CD14-positive monocyte (primary cell): ENCODE measurements around the gene OLFM2. TPM values are rescaled to one million over a fixed set of nuclear protein-coding genes. Genes with fewer than 3 reads are reported as not detected.

Experiments used
- DNase-seq, 3 donors: peaks; one replicate each; pipeline ENCODE4 v3.0.0-alpha.2; 2011 to 2022
- H2AFZ ChIP-seq: 2 replicates; pipeline ENCODE4 v1.6.0; 2012; ENCODE audit warnings: mild to moderate bottlenecking, low read depth, low read length, inconsistent platforms; ENCODE audit not compliant: insufficient read depth, poor library complexity, severe bottlenecking
- H3K27ac ChIP-seq, 2 donors: 1 replicate in 1 of 2; 2 replicates in 1 of 2; pipeline ENCODE4 v1.5.1; 2012 to 2013; ENCODE audit warnings: low read length in 2 of 2, control low read depth in 1 of 2, inconsistent platforms in 1 of 2, low read depth in 1 of 2, mild to moderate bottlenecking in 1 of 2
- H3K27me3 ChIP-seq, 2 donors: one replicate each; pipeline versions ENCODE4 v1.6.0 to v1.6.1; 2011 to 2013; ENCODE audit warnings: low read length in 2 of 2; ENCODE audit not compliant: control insufficient read depth in 2 of 2, insufficient read depth in 2 of 2
- H3K36me3 ChIP-seq, 2 donors: replicated peaks in 1 of 2; 1 replicate in 1 of 2; 2 replicates in 1 of 2; pipeline versions ENCODE4 v1.5.1 to v1.6.1; 2012 to 2013; ENCODE audit warnings: low read length in 2 of 2, control low read depth in 1 of 2, inconsistent platforms in 1 of 2, mild to moderate bottlenecking in 1 of 2; ENCODE audit not compliant: insufficient read depth in 2 of 2, control insufficient read depth in 1 of 2
- H3K4me1 ChIP-seq, 2 donors: 1 replicate in 1 of 2; 2 replicates in 1 of 2; pipeline versions ENCODE4 v1.5.1 to v1.6.1; 2012 to 2013; ENCODE audit warnings: low read length in 2 of 2, control low read depth in 1 of 2, inconsistent platforms in 1 of 2, mild to moderate bottlenecking in 1 of 2, moderate library complexity in 1 of 2; ENCODE audit not compliant: insufficient read depth in 2 of 2, control insufficient read depth in 1 of 2
- H3K4me2 ChIP-seq: replicated peaks from 2 replicates; pipeline ENCODE3; 2012; ENCODE audit warnings: low read length, moderate library complexity, mild to moderate bottlenecking; ENCODE audit not compliant: poor library complexity, severe bottlenecking; ENCODE audit errors: extremely low read depth
- H3K4me3 ChIP-seq, 3 experiments: fragments of 200-600 bp in 1 of 3; sonication (generic) in 1 of 3; replicated peaks in 1 of 3; 1 replicate in 2 of 3; 2 replicates in 1 of 3; pipeline ENCODE4 v1.5.1; 2011 to 2013; ENCODE audit warnings: low read length in 3 of 3, mild to moderate bottlenecking in 3 of 3, control low read depth in 2 of 3, low read depth in 2 of 3, inconsistent platforms in 1 of 3, moderate library complexity in 1 of 3
- H3K79me2 ChIP-seq: 2 replicates; pipeline ENCODE4 v1.6.0; 2012; ENCODE audit warnings: mild to moderate bottlenecking, control low read depth, inconsistent platforms, low read length, moderate library complexity; ENCODE audit not compliant: insufficient read depth
- H3K9ac ChIP-seq: 2 replicates; pipeline ENCODE4 v1.6.0; 2017; ENCODE audit warnings: low read length, mild to moderate bottlenecking; ENCODE audit not compliant: insufficient read depth, poor library complexity, severe bottlenecking
- H3K9me3 ChIP-seq, 2 donors: replicated peaks in 1 of 2; 1 replicate in 1 of 2; 2 replicates in 1 of 2; pipeline versions ENCODE4 v1.5.1 to v1.6.1; 2012 to 2013; ENCODE audit warnings: low read length in 2 of 2, control low read depth in 1 of 2; ENCODE audit not compliant: control insufficient read depth in 1 of 2, insufficient read depth in 1 of 2
- H4K20me1 ChIP-seq: 2 replicates; pipeline ENCODE4 v1.6.0; 2012; ENCODE audit warnings: mild to moderate bottlenecking, low read length, control low read depth, moderate library complexity; ENCODE audit not compliant: insufficient read depth
- H3K27ac Mint-ChIP-seq, 7 donors: one replicate each; pipeline ENCODE4 v1.8.0; 2020; ENCODE audit warnings: mild to moderate bottlenecking in 7 of 7, mixed read lengths in 7 of 7, moderate library complexity in 6 of 7, inconsistent platforms in 2 of 7
- H3K27me3 Mint-ChIP-seq, 3 donors: one replicate each; pipeline ENCODE4 v1.8.0; 2021 to 2022; ENCODE audit warnings: low read depth in 3 of 3, mild to moderate bottlenecking in 3 of 3, mixed read lengths in 3 of 3, moderate library complexity in 3 of 3, inconsistent platforms in 1 of 3
- H3K36me3 Mint-ChIP-seq, 2 donors: one replicate each; pipeline ENCODE4 v1.8.0; 2020; ENCODE audit warnings: mixed read lengths in 2 of 2, inconsistent platforms in 1 of 2, mild to moderate bottlenecking in 1 of 2
- H3K4me1 Mint-ChIP-seq: one replicate; pipeline ENCODE4 v1.8.0; 2020; ENCODE audit warnings: mild to moderate bottlenecking, mixed read lengths
- H3K4me3 Mint-ChIP-seq, 2 donors: one replicate each; pipeline ENCODE4 v1.8.0; 2020; ENCODE audit warnings: mild to moderate bottlenecking in 2 of 2, mixed read lengths in 2 of 2, moderate library complexity in 1 of 2
- H3K9me3 Mint-ChIP-seq, 7 donors: one replicate each; pipeline ENCODE4 v1.8.0; 2020 to 2022; ENCODE audit warnings: mixed read lengths in 7 of 7, mild to moderate bottlenecking in 6 of 7, moderate library complexity in 6 of 7, inconsistent platforms in 2 of 7
- CTCF ChIP-seq: fragments of 200-600 bp; IDR thresholded peaks from one replicate; pipeline ENCODE4 v1.8.0; 2022; ENCODE audit warnings: antibody characterized with exemption, mild to moderate bottlenecking
- WGBS: methylation state at CpG from one replicate; pipeline ENCODE4 v1.1.5; 2013; ENCODE audit warnings: missing lambda C conversion rate; ENCODE audit not compliant: insufficient coverage; 5-methylcytosine and 5-hydroxymethylcytosine counted together
- intact Hi-C, 2 donors: fragments of 100-400 bp; cut with micrococcal nuclease; formaldehyde crosslinking; loops; one replicate each; pipeline versions ENCODE4 v1.15.0 to v1.15.1; 2023
- polyA plus RNA-seq, 3 donors: library from polyadenylated mRNA; depleted of rRNA in 1 of 3; unstranded in 2 of 3; stranded (reverse) in 1 of 3; fragments of 300-500 nt in 2 of 3; fragments of >200 nt in 1 of 3; fragmentation: Illumina TruSeq in 2 of 3; gene quantifications; 1 replicate in 2 of 3; 2 replicates in 1 of 3; pipeline ENCODE4 v1.2.3, GENCODE V29; 2012 to 2021

OLFM2 gene
- polyA plus RNA-seq, 3 donors = not detected

GRCh38 chr19:9868983-9869617 is 67.2 kb downstream of the OLFM2 start:
- Mint-ChIP-seq H3K4me1 (no peaks in the 10 kb centered on the region), H3K27me3 (peaks cover 5 to 10% (median 6%) of the 10 kb centered on the region in 3 donors), H3K27ac (no peak overlapping the region), H3K4me3 (no peak overlapping the region), H3K36me3 (no peaks in the 10 kb centered on the region), H3K9me3 (no peaks in the 10 kb centered on the region)
- 100% methylated on average over 2 of the region's 7 CpGs for WGBS
- Histone ChIP-seq H4K20me1 (no peaks in the 10 kb centered on the region), H3K79me2 (no peaks in the 10 kb centered on the region), H3K4me3 (no peak overlapping the region), H3K4me2 (no peak overlapping the region), H3K36me3 (no peaks in the 10 kb centered on the region), H3K27me3 (no peaks in the 10 kb centered on the region), H3K9ac (no peak overlapping the region), H3K9me3 (no peaks in the 10 kb centered on the region), H3K27ac (no peak overlapping the region), H2AFZ (no peak overlapping the region), H3K4me1 (no peaks in the 10 kb centered on the region)
- intact Hi-C loops = no loop called here
- no peak for DNase-seq
- TF ChIP-seq CTCF = no peak

GRCh38 chr19:9865732-9866501 is 70.4 kb downstream of the OLFM2 start:
- Histone ChIP-seq H4K20me1 (no peaks in the 10 kb centered on the region), H2AFZ (no peak overlapping the region), H3K27ac (no peak overlapping the region), H3K4me1 (no peaks in the 10 kb centered on the region), H3K4me2 (no peak overlapping the region), H3K9ac (no peak overlapping the region), H3K36me3 (no peaks in the 10 kb centered on the region), H3K79me2 (no peaks in the 10 kb centered on the region), H3K27me3 (no peaks in the 10 kb centered on the region), H3K4me3 (no peak overlapping the region), H3K9me3 (no peaks in the 10 kb centered on the region)
- no peaks in the 10 kb centered on the region for H3K9me3 Mint-ChIP-seq
- H3K4me1 Mint-ChIP-seq = no peaks in the 10 kb centered on the region
- peaks cover 5 to 12% (median 10%) of the 10 kb centered on the region in 3 donors for H3K27me3 Mint-ChIP-seq
- no peak overlapping the region for H3K4me3 Mint-ChIP-seq
- no peak overlapping the region for H3K27ac Mint-ChIP-seq
- intact Hi-C loops = no loop called here
- DNase-seq = no peak
- TF ChIP-seq CTCF = no peak
- H3K36me3 Mint-ChIP-seq = no peaks in the 10 kb centered on the region
- 97% methylated on average over 8 of the region's 16 CpGs for WGBS
